ENCODE results near the gene AKAP6.
"Not testable (repeated sequence)": the region's sequence is repeated elsewhere in the genome, so short reads cannot be mapped to it uniquely, and the experiment has no call there.

AKAP6 gene

GRCh38 chr14:32576977-32577376 lies 247.9 kb downstream of the AKAP6 start:
- DNase-seq (ENCODE audit: low spot score), result no peak

DNA sequence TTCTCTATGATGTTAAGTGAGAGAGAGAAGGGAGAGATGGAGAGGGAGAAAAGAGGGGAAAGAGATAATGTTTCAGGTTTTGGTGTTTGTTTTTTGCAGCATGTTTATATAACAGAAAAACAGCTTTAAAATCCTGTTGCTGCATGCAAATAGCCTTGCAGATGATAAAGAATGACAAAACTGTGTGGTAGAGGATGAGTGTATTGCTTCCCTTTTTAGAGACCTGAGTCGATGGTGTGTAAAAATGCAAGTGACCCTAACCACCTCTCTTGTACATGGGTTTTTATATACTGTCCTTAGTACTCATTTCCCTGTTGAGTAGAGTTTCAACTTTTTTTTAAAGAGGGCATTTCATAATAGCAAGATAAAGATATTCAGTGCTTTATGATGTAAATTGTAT lies 249.1 kb downstream of the AKAP6 start:
- no peak for DNase-seq (ENCODE audit: low spot score)

GRCh38 chr14:32583427-32583826 lies 254.3 kb downstream of the AKAP6 start:
- DNase-seq (ENCODE audit: low spot score), result not testable (repeated sequence)

- DNase-seq (ENCODE audit: low spot score), result no peak
These were observed 255.0 kb downstream of the AKAP6 start for GRCh38 chr14:32584079-32584478.

- no peak for DNase-seq (ENCODE audit: low spot score)
These were observed 258.4 kb downstream of the AKAP6 start for GRCh38 chr14:32587461-32587860.

GRCh38 chr14:32588448-32589320 lies 259.6 kb downstream of the AKAP6 start:
- DNase-seq (ENCODE audit: low spot score), result no peak

GRCh38 chr14:32590157-32590556 lies 261.1 kb downstream of the AKAP6 start:
- no peak for DNase-seq (ENCODE audit: low spot score)

DNA sequence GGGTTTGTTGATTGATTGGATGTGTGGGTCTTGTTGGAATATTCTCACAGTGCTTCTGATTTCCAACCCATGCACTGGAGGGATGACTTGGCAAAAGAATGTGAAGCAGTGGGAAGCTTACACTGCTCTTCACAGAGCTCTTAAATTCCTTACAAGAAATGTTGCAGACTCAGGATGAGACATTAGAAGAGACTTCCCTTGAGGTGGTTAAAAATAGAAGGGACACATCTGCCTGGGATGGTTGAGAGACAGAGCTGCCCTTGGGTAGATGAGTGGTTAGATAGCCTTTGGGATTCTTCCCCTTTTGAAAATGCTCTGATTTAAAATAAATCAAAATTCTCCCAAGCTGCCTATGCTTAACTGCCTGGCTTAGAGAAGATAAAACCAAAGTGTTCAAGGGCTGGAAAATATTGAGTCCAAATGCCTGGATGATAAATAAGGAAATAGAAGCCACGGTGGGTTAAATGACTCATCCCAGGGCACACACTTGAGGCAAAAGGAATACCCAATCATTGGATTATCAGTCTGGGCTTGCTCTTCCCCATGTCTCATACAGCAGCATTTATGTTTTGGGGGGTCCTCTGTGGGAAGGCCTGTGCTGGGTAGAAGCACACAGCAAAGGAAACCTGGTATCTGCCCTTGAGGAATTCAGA lies 264.3 kb downstream of the AKAP6 start:
- DNase-seq (ENCODE audit: low spot score), result no peak

GRCh38 chr14:32594766-32595165 lies 265.7 kb downstream of the AKAP6 start:
- peak; percentile 36 for DNase-seq (ENCODE audit: low spot score)

GRCh38 chr14:32595497-32595896 lies 266.4 kb downstream of the AKAP6 start:
- DNase-seq (ENCODE audit: low spot score), result no peak

DNA sequence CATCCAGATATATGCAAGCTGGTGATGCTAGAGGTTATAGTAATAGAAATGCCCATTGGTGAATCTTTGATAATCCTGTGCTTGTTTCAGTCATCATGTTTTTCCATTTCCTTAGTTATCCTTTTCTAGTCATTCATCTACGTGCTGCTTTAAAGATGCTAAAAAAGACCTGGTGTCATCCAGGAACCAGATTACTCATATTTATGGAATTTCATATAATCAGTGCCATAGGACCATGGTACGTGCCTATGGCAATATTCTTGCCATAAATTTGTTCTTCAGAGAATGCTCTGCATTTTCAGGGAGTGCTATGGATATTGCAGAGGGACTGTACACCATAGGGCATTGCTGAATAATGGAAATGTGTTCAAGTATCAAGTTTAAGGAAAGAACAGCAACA lies 267.3 kb downstream of the AKAP6 start:
- DNase-seq (ENCODE audit: low spot score), result no peak

DNA sequence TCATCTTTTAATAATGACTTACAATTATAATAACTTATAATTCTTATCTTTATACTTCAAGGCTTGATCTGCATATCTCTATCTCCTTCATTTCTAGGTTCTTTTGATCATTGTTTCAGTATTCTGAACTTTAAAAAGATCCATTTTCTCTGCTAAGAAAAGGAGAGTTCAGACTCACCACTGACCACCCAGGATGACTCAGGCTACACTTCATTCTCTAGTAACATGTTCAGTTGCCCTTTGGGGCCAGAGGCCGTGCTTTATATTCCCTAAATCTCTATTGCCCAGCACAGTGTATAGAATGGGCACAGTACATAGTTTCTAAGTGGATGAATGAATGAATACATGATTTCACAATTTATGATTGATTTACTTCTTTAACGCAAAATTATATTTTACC lies 268.7 kb downstream of the AKAP6 start:
- no peak for DNase-seq (ENCODE audit: low spot score)

GRCh38 chr14:32601069-32601468 lies 272.0 kb downstream of the AKAP6 start:
- DNase-seq (ENCODE audit: low spot score), result no peak

- DNase-seq (ENCODE audit: low spot score), result no peak
These were observed 272.8 kb downstream of the AKAP6 start for GRCh38 chr14:32601906-32602305.

DNA sequence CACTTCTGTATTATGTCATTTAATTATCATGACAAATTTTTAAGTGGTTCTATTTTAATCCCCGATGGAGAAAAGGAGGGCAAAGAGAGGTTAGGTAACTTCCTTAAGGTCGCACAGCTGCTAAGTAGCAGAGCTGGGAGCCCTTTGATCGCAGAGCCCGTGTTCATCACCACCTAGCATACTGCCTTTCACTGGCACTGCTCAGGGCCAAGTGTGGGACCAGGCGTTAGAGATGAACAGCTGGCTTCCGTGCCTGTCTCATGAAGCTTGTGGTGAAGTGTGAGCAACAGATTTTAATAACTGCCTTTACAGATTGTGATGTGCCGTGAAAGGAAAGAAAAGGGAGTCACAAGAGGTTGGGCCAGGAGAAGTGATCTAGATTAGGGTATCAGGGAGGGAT lies 273.6 kb downstream of the AKAP6 start:
- DNase-seq (ENCODE audit: low spot score), result peak; percentile 31

DNA sequence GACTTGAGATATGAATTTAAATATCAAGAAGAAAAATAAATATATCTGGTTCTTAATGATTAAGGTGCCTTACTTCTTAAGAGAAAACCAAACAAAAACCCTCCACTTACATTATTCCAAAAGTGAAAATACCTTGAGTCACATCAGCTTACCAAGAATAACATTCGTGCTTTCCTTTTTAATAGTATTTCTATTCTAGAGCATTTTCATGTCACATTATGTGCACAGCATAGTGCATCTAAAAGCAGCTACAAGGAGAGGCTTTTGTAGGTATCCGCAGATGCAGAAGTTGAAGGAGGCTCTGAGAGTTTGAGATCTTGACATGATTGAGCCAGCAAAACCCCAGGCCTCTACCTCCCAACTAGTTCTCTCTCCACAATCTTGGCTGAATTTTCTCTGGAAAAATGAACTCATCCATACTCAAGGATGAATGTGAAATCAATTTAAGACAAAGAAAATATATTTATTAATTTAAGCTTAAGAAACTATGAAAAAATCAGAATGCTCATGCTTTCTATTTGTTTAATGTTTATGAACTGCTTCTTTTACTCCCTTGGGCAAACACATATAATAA lies 275.0 kb downstream of the AKAP6 start:
- DNase-seq (ENCODE audit: low spot score), result no peak

GRCh38 chr14:32606301-32606700 lies 277.2 kb downstream of the AKAP6 start:
- no peak for DNase-seq (ENCODE audit: low spot score)

GRCh38 chr14:32607399-32607798 lies 278.3 kb downstream of the AKAP6 start:
- no peak for DNase-seq (ENCODE audit: low spot score)

GRCh38 chr14:32608857-32609256 lies 279.8 kb downstream of the AKAP6 start:
- no peak for DNase-seq (ENCODE audit: low spot score)

DNA sequence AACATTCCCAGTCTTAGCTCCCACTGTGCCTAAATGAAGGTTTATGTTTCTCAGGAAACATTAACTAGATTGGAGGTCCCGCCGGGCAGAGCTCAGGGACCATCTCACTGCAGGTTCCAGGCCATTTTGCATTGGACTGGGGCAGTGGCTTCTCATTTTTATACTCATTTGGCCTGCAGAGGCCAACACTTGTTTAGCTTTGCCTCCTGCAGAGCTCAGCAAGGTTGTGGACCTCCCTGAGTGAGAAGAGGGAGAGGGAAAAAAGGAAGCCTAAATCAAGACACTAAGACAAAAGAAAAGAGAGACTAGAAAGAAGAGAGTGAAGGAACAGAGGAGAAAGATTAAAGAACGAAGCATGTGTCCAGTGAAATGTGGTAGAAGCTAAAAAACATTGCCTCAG lies 280.3 kb downstream of the AKAP6 start:
- DNase-seq (ENCODE audit: low spot score), result no peak

DNA sequence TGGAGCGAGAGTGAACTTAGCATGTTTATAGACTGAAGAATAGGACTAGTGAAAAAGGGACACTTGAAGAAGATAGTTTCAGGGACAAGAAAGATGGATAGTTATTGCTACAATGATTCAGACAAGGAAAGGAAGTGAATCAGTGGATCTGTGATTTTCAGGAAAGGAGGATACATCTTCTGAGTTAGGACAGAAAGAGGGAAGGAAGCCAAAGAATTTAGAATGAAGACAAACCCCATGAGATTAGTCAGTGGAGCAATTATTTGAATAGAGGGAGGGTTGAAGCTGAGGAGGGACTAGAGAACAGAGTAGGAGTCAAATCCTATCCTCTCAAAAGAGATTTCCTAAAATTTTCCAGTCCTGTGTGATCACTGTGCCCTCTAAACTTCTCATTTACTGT lies 282.7 kb downstream of the AKAP6 start:
- no peak for DNase-seq (ENCODE audit: low spot score)

DNA sequence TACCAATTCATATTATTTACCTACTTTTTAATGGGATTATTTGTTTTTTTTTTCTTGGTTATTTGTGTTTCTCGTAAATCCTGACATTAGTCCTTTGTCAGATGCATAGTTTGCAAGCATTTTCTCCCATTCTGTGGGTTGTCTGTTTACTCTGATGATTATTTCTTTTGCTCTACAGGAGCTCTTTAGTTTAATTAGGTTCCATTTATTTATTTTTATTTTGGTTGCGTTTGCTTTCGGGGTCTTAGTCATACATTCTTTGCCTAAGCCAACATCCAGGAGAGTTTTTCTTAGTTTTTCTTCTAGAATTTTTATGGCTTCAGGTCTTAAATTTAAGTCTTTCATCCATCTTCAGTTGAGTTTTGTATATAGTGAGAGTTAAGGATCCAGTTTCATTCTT lies 289.9 kb downstream of the AKAP6 start:
- DNase-seq (ENCODE audit: low spot score), result no peak

DNA sequence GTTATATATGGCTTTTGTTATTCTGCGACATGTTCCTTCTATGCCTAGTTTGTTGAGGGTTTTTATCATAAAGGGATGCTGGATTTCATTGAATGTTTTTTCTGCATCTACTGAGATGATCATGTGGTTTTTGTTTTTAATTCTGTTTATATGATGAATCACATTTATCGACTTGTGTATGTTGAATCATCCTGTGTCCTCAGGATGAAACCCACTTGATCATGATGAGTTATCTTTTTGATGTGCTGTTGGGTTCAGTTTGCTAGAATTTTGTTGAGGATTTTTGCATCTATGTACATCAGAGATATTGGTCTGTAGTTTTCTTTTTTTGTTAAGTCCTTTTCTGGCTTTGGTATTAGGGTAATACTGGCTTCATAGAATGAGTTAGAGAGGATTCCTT lies 291.2 kb downstream of the AKAP6 start:
- DNase-seq (ENCODE audit: low spot score), result no peak
